HepG2 (cell line): ENCODE results near the gene TRAPPC4. TPM values are rescaled to one million over a fixed set of nuclear protein-coding genes. Genes with fewer than 3 reads are reported as not detected.

Experiments
- CHCHD3 ChIP-seq: sonication (generic); formaldehyde crosslinking; IDR thresholded peaks from 2 replicates; pipeline ENCODE4 v1.8.0; 2022; ENCODE audit warnings: mild to moderate bottlenecking, missing genetic modification reagents, moderate library complexity
- CSRNP1 ChIP-seq: sonication (generic); formaldehyde crosslinking; IDR thresholded peaks from 2 replicates; pipeline ENCODE4 v1.8.1; 2023; ENCODE audit warnings: mild to moderate bottlenecking, missing genetic modification reagents
- DNMT3B ChIP-seq: conservative IDR thresholded peaks from 2 replicates; pipeline ENCODE4 v1.6.1; 2016; ENCODE audit warnings: missing biosample characterization, control low read depth
- EP300 ChIP-seq, 3 experiments: sonication (generic) in 1 of 3; formaldehyde crosslinking in 1 of 3; IDR thresholded peaks; 2 replicates each; pipeline versions ENCODE4 v1.5.1 to v1.6.1; 2011 to 2020; ENCODE audit warnings: low read depth in 2 of 3, low read length in 2 of 3, borderline replicate concordance in 1 of 3, improper control_type of control experiment in 1 of 3, mild to moderate bottlenecking in 1 of 3, missing genetic modification reagents in 1 of 3, moderate library complexity in 1 of 3
- ERF ChIP-seq: IDR thresholded peaks from 2 replicates; pipeline ENCODE4 v1.6.1; 2018; ENCODE audit warnings: missing biosample characterization, missing genetic modification reagents
- FOSL1 ChIP-seq: sonication (generic); formaldehyde crosslinking; IDR thresholded peaks from 2 replicates; pipeline ENCODE4 v1.9.0; 2021; ENCODE audit warnings: missing genetic modification reagents, borderline replicate concordance
- MAF1 ChIP-seq: sonication (generic); formaldehyde crosslinking; IDR thresholded peaks from 2 replicates; pipeline ENCODE4 v1.5.0; 2020; ENCODE audit warnings: missing genetic modification reagents, borderline replicate concordance
- MXD4 ChIP-seq: IDR thresholded peaks from 2 replicates; pipeline ENCODE4 v1.6.1; 2016; ENCODE audit warnings: mild to moderate bottlenecking, missing biosample characterization, missing genetic modification reagents
- NR0B2 ChIP-seq: sonication (generic); formaldehyde crosslinking; IDR thresholded peaks from 2 replicates; pipeline ENCODE4 v1.4.0; 2020; ENCODE audit warnings: mild to moderate bottlenecking, missing genetic modification reagents
- NR2C2 ChIP-seq: sonication (generic); formaldehyde crosslinking; IDR thresholded peaks from 2 replicates; pipeline ENCODE4 v1.4.0; 2020; ENCODE audit warnings: missing genetic modification reagents, mild to moderate bottlenecking, moderate library complexity, borderline replicate concordance
- SP140L ChIP-seq: sonication (generic); formaldehyde crosslinking; IDR thresholded peaks from 2 replicates; pipeline ENCODE4 v1.4.0; 2020; ENCODE audit warnings: missing genetic modification reagents, borderline replicate concordance
- TFDP1 ChIP-seq: IDR thresholded peaks from 2 replicates; pipeline ENCODE4 v1.6.1; 2016; ENCODE audit warnings: missing compliant biosample characterization, missing genetic modification reagents, borderline replicate concordance
- ZHX2 ChIP-seq, 2 experiments: sonication (generic) in 1 of 2; formaldehyde crosslinking in 1 of 2; IDR thresholded peaks; 2 replicates each; pipeline versions ENCODE4 v1.6.1 to v1.9.0; 2014 to 2022; ENCODE audit warnings: antibody characterized with exemption in 1 of 2, borderline replicate concordance in 1 of 2, inconsistent platforms in 1 of 2, low read depth in 1 of 2, missing genetic modification reagents in 1 of 2
- ZNF180 ChIP-seq: sonication (generic); formaldehyde crosslinking; IDR thresholded peaks from 2 replicates; pipeline ENCODE4 v1.4.0; 2020; ENCODE audit warnings: low read depth, missing genetic modification reagents, borderline replicate concordance
- ZNF549 ChIP-seq: sonication (generic); formaldehyde crosslinking; IDR thresholded peaks from 2 replicates; pipeline ENCODE4 v1.5.0; 2020; ENCODE audit warnings: missing genetic modification reagents
- ZNF674 ChIP-seq: sonication (generic); formaldehyde crosslinking; IDR thresholded peaks from 2 replicates; pipeline ENCODE4 v1.5.0; 2020; ENCODE audit warnings: low read depth, mild to moderate bottlenecking, missing genetic modification reagents
- ZNF777 ChIP-seq: sonication (generic); formaldehyde crosslinking; IDR thresholded peaks from 2 replicates; pipeline ENCODE4 v1.4.0; 2020; ENCODE audit warnings: missing genetic modification reagents
- ZNF839 ChIP-seq: sonication (generic); formaldehyde crosslinking; IDR thresholded peaks from 2 replicates; pipeline ENCODE4 v1.4.0; 2020; ENCODE audit warnings: missing genetic modification reagents, mild to moderate bottlenecking, borderline replicate concordance
- polyA plus RNA-seq, 8 experiments: library from polyadenylated mRNA; depleted of rRNA in 3 of 8; stranded (reverse) in 7 of 8; unstranded in 1 of 8; fragments of >200 nt; fragmentation: Illumina TruSeq in 4 of 8; extraction: Trizol in 4 of 8; gene quantifications; 2 replicates each; pipeline versions ENCODE4 v1.2.1 to v1.2.3, GENCODE V29; 2011 to 2016; ENCODE audit warnings: low read depth in 4 of 8, missing spikeins in 1 of 8, mixed read lengths in 1 of 8; ENCODE audit not compliant: insufficient read depth in 1 of 8
- total RNA-seq, 5 experiments: library from RNA; depleted of rRNA; stranded (reverse); fragments of >200 nt; fragmentation: Illumina TruSeq; extraction: Trizol; gene quantifications; 2 replicates each; pipeline ENCODE4 v1.2.3, GENCODE V29; 2016; ENCODE audit warnings: low read depth in 1 of 5

The TRAPPC4 gene
- total and polyA plus RNA-seq, 2 of the 13 experiments (the other 11 are each of a cell fraction or from before 2014, with no cell fraction given): 97.4 to 140 TPM

- TF ChIP-seq TFDP1 (CRISPR knock-in tag): peak; percentile 70; the same call in 1 of the 2 replicates
- no peak for TF ChIP-seq ZNF674 (CRISPR knock-in tag)
- no peak for TF ChIP-seq FOSL1
- peak; percentile 54; the same call in 1 of the 2 replicates for TF ChIP-seq ZHX2 (IDR thresholded peaks at IDR 0.05; ENCODE audit: low read depth)
- TF ChIP-seq ZHX2 (CRISPR knock-in tag; IDR thresholded peaks at IDR 0.05; ENCODE audit: borderline replicate concordance): no peak
- no peak for TF ChIP-seq ZNF839
- no peak for TF ChIP-seq CHCHD3 (CRISPR knock-in tag)
- no peak for TF ChIP-seq ZNF180 (CRISPR knock-in tag)
- 0 out of 2 replicates have a peak, but pooled peaks have one; percentile 40 for TF ChIP-seq DNMT3B (CRISPR knock-in tag)
- peak; percentile 75; the same call in 1 of the 2 replicates for TF ChIP-seq NR2C2 (CRISPR knock-in tag)
- TF ChIP-seq ZNF549: no peak
- no peak; the same call in 1 of the 2 replicates for TF ChIP-seq ZNF777 (CRISPR knock-in tag)
- peak; percentile 91 for TF ChIP-seq MXD4 (CRISPR knock-in tag)
- TF ChIP-seq ERF (CRISPR knock-in tag): peak; percentile 94
- no peak for TF ChIP-seq MAF1 (CRISPR knock-in tag)
- peak; percentile 65; the same call in 1 of the 2 replicates for TF ChIP-seq CSRNP1 (CRISPR knock-in tag)
- no peak for TF ChIP-seq NR0B2 (CRISPR knock-in tag)
- peak; percentile 81; the same call in 1 of the 2 replicates for TF ChIP-seq SP140L (CRISPR knock-in tag)
- TF ChIP-seq EP300 (IDR thresholded peaks at IDR 0.05; ENCODE audit: low read depth in 2 of 2, low read length in 2 of 2): peak in 1 of 2 experiments; percentile 20; a peak in 1 of 4 replicates
- TF ChIP-seq EP300 (CRISPR knock-in tag; IDR thresholded peaks at IDR 0.05; ENCODE audit: borderline replicate concordance): no peak
These were observed 49.0 kb downstream of the TRAPPC4 start, which contains the start of gene VPS11 (continued) for GRCh38 chr11:119067371-119068222.
